Tibial nerve (tissue), 3 donors: ENCODE results near the gene DEGS1.

ENCODE experiments used
- CTCF ChIP-seq, 5 experiments: fragments of 200-600 bp in 3 of 5; fragments of 450-650 bp in 2 of 5; sonication (generic) in 3 of 5; IDR thresholded peaks; one replicate each; pipeline ENCODE4 v1.5.1; 2016 to 2019; ENCODE audit warnings: antibody characterized with exemption in 5 of 5, mild to moderate bottlenecking in 3 of 5, moderate library complexity in 2 of 5
- POLR2A ChIP-seq, 2 donors: fragments of 450-650 bp; IDR thresholded peaks; one replicate each; pipeline ENCODE4 v1.6.1; 2017; ENCODE audit warnings: antibody characterized with exemption in 2 of 2, mild to moderate bottlenecking in 2 of 2, moderate library complexity in 2 of 2

- TF ChIP-seq POLR2A (IDR thresholded peaks at IDR 0.05) (no peak), CTCF (IDR thresholded peaks at IDR 0.05) (no peak)
These were observed 23.5 kb upstream of the DEGS1 start for GRCh38 chr1:224159541-224159940.
